ENCODE measurements around the gene TAB2. TPM values are rescaled to one million over a fixed set of nuclear protein-coding genes. Genes with fewer than 3 reads are reported as not detected.
"Not testable (repeated sequence)": the region's sequence is repeated elsewhere in the genome, so short reads cannot be mapped to it uniquely, and the experiment has no call there.

Gene TAB2
- polyA plus RNA-seq, 3 donors from 2014 or later = 1.1 to 8.5 (median 3.8) TPM

DNA sequence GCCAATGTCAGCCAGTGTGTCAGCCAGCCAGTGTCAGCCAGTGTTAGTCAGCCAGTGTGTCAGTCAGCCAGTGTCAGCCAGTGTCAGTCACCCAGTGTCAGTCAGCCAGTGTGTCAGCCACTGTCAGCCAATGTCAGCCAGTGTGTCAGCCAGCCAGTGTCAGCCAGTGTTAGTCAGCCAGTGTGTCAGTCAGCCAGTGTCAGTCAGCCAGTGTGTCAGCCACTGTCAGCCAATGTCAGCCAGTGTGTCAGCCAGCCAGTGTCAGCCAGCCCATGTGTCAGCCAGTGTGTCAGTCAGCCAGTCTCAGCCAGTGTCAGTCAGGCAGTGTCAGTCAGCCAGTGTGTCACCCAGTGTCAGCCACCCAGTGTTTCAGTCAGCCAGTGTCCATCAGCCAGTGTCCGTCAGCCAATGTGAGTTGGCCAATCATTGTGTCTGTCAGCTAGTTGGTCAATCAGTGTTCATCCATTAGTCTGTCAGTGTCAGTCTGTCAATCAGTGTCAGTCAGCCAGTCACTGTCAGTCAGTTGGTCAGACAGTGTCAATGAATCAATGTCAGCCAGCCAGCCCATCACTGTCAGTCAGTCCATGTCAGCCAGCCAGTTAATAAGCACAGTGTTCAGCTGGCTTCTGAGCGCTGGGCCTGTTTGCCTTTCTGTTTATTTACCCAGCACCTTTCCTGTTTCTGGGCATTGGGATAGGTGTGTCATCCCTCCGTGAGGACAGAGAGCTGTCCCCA, 127.0 kb downstream of the TAB2 start:
- H3K9me3 Mint-ChIP-seq; H3K27ac Mint-ChIP-seq; H3K27me3 Mint-ChIP-seq (ENCODE audit: low read depth in 3 of 3); DNase-seq; H3K4me1 Mint-ChIP-seq; H3K4me3 Mint-ChIP-seq; H3K36me3 Mint-ChIP-seq: not testable (repeated sequence)

- no peak for DNase-seq
- Mint-ChIP-seq H3K36me3 (peaks cover 0 to 4% (median 0%) of the 10 kb centered on the region in 3 donors), H3K9me3 (no peaks in the 10 kb centered on the region), H3K27ac (no peak overlapping the region), H3K27me3 (ENCODE audit: low read depth in 3 of 3) (peaks cover 4 to 7% (median 5%) of the 10 kb centered on the region in 3 donors), H3K4me3 (no peak overlapping the region), H3K4me1 (no peaks in the 10 kb centered on the region)
Measured at GRCh38 chr6:149445095-149445466, 127.6 kb downstream of the TAB2 start.

DNA sequence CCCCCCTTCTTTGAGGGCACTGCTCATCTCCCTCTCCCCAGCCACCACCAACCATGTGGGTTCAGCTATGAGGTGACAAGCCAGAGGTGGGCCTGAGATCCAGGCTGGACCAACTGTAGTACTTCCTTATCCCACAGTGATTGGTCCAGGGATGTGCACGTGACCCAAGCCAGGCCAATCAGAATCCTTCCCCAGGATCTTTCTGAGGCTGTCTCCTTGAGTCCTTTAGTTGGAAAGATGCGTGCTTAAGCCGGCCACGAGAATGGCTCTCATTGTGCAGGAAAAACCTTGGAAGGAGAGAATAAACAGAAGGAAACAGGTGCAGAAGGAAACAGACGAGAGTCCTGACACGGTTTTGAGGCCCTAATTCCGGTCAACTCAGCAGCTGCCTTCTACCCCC, 128.1 kb downstream of the TAB2 start:
- Mint-ChIP-seq H3K27me3 (ENCODE audit: low read depth in 3 of 3) (peaks cover 4 to 7% (median 5%) of the 10 kb centered on the region in 3 donors), H3K9me3 (no peaks in the 10 kb centered on the region), H3K4me3 (no peak overlapping the region), H3K4me1 (no peaks in the 10 kb centered on the region), H3K27ac (no peak overlapping the region), H3K36me3 (peaks cover 0 to 4% (median 0%) of the 10 kb centered on the region in 3 donors)
- DNase-seq = no peak

DNA sequence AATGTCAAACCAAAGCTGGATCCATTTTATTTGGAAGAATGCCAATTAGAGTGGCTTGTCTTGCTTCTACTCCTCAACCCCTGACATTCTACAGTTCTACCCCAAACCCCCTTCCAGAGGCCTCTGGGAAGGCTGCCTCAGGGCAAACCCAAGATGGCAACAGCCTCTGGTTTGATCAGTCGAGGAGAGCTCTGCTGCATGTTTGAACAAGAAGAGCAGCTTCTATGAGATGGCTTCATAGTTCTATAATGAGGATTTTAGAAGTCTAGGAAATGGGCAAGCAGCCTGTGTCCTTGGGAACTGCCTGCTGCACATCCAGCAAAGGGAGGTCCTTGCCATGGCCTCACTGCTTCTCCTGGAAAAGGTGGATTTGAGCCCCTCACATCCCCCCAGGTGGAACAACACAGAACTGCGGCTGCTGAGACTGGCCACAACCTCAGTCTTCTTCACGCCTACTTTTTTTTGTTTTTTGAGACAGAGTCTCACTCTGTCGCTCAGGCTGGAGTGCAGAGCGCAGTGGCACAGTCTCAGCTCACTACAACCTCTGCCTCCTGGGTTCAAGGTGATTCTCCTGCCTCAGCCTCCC, 129.4 kb downstream of the TAB2 start:
- no peaks in the 10 kb centered on the region for H3K4me1 Mint-ChIP-seq
- H3K9me3 Mint-ChIP-seq = no peaks in the 10 kb centered on the region
- no peak for DNase-seq
- peaks cover 0 to 4% (median 0%) of the 10 kb centered on the region in 3 donors for H3K36me3 Mint-ChIP-seq
- H3K27ac Mint-ChIP-seq = no peak overlapping the region
- peaks cover 4 to 7% (median 5%) of the 10 kb centered on the region in 3 donors for H3K27me3 Mint-ChIP-seq (ENCODE audit: low read depth in 3 of 3)
- no peak overlapping the region for H3K4me3 Mint-ChIP-seq

- Mint-ChIP-seq H3K27ac (no peak overlapping the region), H3K4me3 (no peak overlapping the region), H3K9me3 (no peaks in the 10 kb centered on the region), H3K4me1 (no peaks in the 10 kb centered on the region), H3K27me3 (ENCODE audit: low read depth in 3 of 3) (peaks cover 4 to 6% (median 5%) of the 10 kb centered on the region in 3 donors), H3K36me3 (peaks cover 0 to 4% (median 0%) of the 10 kb centered on the region in 3 donors)
- DNase-seq = no peak
Measured at GRCh38 chr6:149448821-149449453, 131.4 kb downstream of the TAB2 start.

GRCh38 chr6:149449831-149450678, 132.5 kb downstream of the TAB2 start:
- Mint-ChIP-seq H3K27me3 (ENCODE audit: low read depth in 3 of 3) (peaks cover 1 to 6% (median 5%) of the 10 kb centered on the region in 3 donors), H3K4me3 (peak overlapping the region in 3 of 5 donors; percentile 30 to 39 (median 35)), H3K9me3 (no peaks in the 10 kb centered on the region), H3K4me1 (no peaks in the 10 kb centered on the region), H3K27ac (no peak overlapping the region), H3K36me3 (peaks cover 0 to 4% (median 0%) of the 10 kb centered on the region in 3 donors)
- no peak for DNase-seq

DNA sequence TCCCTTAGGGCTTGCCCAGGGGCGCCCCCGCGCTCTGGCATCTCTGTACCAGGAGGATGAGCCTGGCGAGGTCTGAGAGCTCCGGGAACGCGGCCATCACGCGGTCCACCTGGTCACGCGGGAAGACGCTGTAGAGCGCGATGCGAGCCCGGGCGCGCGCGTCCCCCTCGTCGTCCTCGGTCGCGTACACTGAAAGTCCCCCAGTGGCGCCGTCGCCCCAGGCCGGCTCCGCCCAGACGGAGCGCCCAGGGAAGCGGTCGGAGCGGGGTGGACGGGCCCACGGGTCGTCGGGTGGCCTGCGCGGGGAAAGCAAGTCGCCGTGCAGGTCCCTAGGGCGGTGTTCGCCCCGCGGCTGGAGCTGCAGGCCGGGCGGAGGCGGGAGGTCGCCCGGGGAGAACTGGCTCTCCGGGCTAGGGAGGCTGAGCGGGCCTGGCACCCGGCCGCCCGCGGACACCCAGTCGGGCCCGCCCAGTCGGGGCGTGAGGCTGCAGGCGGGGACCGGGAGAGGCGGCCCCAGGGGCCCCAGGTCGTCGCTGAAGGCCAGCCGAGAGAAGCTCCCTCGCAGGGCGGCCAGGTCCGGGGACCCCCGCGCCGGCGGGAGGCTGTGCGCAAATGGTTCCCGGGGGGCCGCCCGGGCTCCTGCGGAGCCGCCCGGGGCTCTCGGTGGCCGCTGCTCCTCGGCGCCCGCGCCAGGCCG, 133.3 kb downstream of the TAB2 start:
- no peak overlapping the region for H3K27ac Mint-ChIP-seq
- no peaks in the 10 kb centered on the region for H3K4me1 Mint-ChIP-seq
- peaks cover 1 to 6% (median 5%) of the 10 kb centered on the region in 3 donors for H3K27me3 Mint-ChIP-seq (ENCODE audit: low read depth in 3 of 3)
- peak overlapping the region in 2 of 5 donors; percentile 27 to 39 for H3K4me3 Mint-ChIP-seq
- no peak for DNase-seq
- no peaks in the 10 kb centered on the region for H3K9me3 Mint-ChIP-seq
- peaks cover 0 to 4% (median 0%) of the 10 kb centered on the region in 3 donors for H3K36me3 Mint-ChIP-seq

DNA sequence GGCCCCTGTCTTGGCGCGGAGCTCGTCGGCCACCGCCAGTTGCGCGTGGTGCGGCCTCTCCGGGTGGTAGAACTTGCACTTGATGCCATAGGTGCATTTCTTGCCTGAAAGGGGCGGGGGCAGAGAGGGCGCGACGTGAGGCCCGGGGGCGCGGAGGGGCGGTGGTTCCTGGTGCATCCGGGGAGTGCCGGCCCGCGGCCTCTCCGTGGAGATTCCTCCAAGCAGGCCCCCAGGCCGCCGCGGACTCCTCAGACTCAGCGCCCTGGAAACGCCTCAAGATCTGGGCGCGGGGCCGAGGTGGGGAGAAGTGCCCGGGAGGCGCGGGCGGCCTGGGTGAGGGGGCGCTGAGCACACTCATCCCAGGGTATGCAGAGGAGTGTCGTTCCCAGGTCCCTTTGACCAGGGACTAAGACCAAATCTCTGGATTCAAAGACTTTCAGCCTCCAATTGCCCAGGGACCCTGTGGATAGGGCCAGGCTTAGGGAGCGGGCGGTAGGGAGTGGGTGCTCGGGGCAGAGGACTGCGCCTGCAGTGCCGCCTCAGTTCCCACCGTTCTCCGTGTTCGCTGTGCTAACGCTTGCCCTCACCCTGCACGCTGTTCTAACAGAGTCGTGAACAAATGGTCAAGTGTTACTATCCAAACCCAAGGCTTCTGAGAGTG, 134.0 kb downstream of the TAB2 start:
- H3K36me3 Mint-ChIP-seq = peaks cover 0 to 4% (median 0%) of the 10 kb centered on the region in 3 donors
- DNase-seq = no peak
- H3K4me3 Mint-ChIP-seq = peak overlapping the region in 1 of 5 donors; percentile 29
- no peaks in the 10 kb centered on the region for H3K4me1 Mint-ChIP-seq
- H3K9me3 Mint-ChIP-seq = no peaks in the 10 kb centered on the region
- peaks cover 1 to 5% (median 4%) of the 10 kb centered on the region in 3 donors for H3K27me3 Mint-ChIP-seq (ENCODE audit: low read depth in 3 of 3)
- H3K27ac Mint-ChIP-seq = no peak overlapping the region

DNA sequence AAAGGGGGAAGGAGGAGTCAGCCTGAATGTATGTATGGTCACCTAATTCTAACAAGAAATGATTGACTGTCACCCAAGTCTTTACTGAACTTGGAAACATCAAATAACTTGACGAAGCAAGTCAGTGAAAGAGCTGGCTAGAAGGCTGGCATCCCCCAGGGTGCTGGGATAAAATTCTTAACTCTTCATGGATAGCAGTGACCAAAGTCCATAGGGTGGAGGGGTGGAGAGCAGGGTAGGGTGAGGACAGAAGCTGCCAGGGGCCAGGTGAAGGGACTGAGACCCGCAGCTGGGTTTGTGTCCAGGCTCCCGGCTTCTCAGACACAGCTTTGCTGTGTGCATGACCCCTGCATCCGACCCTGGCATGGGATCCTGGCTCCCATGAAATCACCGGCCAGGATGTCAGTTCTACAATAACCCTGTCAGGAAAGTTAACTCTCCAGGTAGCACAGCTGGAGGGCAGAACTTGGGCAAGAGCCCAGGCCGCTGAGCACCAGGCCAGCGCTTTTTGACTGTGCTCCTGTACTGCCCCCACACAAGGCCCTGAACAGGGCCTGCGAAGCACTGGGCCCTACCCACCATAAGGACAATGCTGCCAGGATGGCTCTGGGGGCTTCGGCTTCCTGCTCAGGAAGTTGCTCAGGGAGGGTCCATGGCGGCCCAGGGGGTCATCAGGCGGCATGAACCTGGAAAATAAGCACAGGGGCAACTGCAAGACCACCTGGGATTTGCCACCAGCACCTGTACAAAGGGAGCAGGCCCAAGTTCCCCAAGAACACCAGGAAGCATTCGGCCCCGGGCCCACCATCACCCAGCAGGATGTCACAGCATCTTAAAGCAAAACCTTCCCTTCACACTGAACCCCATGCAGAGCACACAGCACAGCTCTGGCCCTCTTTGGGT, 134.8 kb downstream of the TAB2 start:
- H3K9me3 Mint-ChIP-seq = no peaks in the 10 kb centered on the region
- peaks cover under 1 to 5% (median 3%) of the 10 kb centered on the region in 3 donors for H3K27me3 Mint-ChIP-seq (ENCODE audit: low read depth in 3 of 3)
- no peak for DNase-seq
- H3K36me3 Mint-ChIP-seq = peaks cover 0 to 4% (median 0%) of the 10 kb centered on the region in 3 donors
- no peak overlapping the region for H3K27ac Mint-ChIP-seq
- no peaks in the 10 kb centered on the region for H3K4me1 Mint-ChIP-seq
- H3K4me3 Mint-ChIP-seq = peak overlapping the region in 1 of 5 donors; percentile 29

DNA sequence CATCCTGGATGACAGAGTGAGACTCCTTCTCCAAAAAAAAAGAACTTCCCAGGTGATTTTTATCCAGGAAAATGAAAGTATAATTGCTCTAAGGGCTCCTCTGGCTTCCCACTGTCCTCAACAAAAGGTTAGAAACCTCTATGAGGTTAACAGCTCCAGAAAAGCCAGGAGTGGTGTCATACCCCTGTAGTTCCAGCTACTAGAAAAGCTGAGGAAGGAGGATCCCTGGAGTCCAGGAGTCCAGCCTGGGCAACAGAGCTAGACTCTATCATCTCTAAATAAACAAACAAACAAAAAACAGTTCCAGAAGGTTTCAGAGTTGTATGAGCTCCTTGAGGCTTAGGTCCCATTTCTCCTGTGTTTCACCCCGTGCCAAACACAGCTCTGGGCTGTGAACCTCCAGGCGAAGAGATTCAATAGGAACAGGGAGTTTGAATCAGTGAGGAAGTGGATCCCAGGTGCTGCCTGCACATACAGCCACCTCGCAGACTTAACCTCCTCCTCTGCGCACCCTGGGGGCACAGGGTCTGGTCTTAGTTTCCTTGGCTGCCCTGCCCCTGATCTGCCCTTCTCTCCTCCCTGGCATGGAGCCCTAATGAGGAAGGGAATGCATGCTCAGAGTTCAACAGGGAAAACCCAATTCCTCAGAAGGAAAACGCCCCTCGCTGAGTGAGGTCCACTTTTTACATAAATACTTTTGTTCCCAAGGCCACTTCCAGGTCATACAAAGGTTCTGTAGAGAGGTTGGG, 136.3 kb downstream of the TAB2 start:
- Mint-ChIP-seq H3K4me3 (no peak overlapping the region), H3K27me3 (ENCODE audit: low read depth in 3 of 3) (peaks cover 0 to 5% (median 2%) of the 10 kb centered on the region in 3 donors), H3K36me3 (peaks cover 0 to 4% (median 0%) of the 10 kb centered on the region in 3 donors), H3K9me3 (no peaks in the 10 kb centered on the region), H3K4me1 (no peaks in the 10 kb centered on the region), H3K27ac (no peak overlapping the region)
- DNase-seq = no peak

DNA sequence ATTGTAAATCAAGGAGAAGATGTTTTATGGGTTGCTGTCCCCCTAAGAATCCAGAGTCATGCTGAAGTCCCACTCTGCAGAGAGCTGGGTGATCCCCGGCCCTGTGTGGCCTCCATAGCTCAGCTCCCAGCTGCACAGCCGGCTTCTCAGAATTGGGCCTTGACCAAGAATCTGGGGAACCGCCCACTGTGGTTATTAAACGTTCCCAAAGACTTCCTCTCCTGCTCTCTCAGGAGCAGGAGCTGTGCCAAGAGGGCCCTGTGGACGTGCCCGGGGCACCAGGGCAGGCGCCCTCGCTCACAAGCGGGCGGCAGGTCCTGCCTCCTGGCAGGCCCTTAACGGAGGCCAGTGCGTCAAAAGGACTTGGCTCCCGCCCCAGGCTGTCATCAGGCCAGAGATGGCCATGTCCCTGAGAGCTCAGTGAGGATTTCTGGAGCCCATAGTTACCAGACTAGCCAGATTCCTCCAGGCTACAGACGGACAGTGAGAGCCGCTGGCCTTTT, 136.9 kb downstream of the TAB2 start:
- Mint-ChIP-seq H3K4me1 (no peaks in the 10 kb centered on the region), H3K36me3 (peaks cover 0 to 4% (median 0%) of the 10 kb centered on the region in 3 donors), H3K27ac (no peak overlapping the region), H3K27me3 (ENCODE audit: low read depth in 3 of 3) (peaks cover 0 to 5% (median 2%) of the 10 kb centered on the region in 3 donors), H3K9me3 (no peaks in the 10 kb centered on the region), H3K4me3 (no peak overlapping the region)
- no peak for DNase-seq

All from immature natural killer cell (primary cell).